GM21619 (cell line): ENCODE results near the gene DNM2.
"Not testable (repeated sequence)": the region's sequence is repeated elsewhere in the genome, so short reads cannot be mapped to it uniquely, and the experiment has no call there.

Experiments
- ATAC-seq: cut with Tn5 transposase; IDR thresholded peaks from one replicate; pipeline ENCODE4 v1.9.1; 2021; ENCODE audit not compliant: unreplicated experiment

DNM2 gene

DNA sequence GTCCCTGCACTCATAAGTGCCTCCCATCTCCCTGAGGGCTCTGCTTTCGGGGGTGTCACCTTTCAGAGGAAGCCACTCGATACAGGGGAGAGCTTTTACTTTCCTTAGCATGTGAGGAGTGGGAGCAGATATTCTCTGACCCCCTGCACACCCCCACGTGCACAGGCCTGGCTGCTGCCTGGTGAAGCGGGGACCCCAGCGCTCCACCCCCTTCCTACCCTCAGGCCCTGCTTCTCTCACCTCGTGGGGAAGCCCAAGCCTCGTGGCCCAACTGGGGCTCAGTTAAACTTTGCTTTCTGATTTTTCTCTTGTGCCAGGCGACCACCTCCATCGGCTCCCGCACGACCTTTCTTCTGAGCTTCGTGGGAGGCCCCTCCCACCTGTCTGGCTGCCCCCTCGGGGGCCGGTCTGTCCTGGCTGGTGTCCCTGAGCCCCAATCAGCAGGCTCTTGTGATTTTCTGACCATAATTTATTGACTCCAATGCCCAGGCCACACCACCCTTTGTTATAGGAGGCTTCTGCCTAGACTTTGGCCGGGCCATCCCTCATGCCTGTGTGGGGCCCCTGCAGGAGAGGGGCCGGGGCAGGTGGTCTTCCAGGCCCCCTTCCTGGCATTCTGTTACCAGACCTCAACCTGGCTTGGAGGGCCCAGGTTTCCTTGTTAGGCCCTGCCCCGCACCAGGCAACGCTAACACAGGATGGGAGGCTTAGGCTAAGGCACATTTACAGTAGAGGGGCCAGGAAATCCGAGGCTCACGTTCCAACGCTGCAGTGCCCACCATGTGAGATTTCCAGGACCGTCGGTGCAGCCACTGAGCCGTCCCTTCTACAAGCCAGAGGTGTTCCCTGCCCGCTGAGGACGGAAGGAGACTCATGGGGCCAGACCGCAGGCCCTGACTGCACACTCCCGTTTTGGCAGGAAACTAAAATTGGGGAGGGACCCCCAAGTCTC, 114.4 kb downstream of the DNM2 start:
- ATAC-seq = no peak

- ATAC-seq = no peak
Observed at GRCh38 chr19:10832939-10833296, 115.0 kb downstream of the DNM2 start.

DNA sequence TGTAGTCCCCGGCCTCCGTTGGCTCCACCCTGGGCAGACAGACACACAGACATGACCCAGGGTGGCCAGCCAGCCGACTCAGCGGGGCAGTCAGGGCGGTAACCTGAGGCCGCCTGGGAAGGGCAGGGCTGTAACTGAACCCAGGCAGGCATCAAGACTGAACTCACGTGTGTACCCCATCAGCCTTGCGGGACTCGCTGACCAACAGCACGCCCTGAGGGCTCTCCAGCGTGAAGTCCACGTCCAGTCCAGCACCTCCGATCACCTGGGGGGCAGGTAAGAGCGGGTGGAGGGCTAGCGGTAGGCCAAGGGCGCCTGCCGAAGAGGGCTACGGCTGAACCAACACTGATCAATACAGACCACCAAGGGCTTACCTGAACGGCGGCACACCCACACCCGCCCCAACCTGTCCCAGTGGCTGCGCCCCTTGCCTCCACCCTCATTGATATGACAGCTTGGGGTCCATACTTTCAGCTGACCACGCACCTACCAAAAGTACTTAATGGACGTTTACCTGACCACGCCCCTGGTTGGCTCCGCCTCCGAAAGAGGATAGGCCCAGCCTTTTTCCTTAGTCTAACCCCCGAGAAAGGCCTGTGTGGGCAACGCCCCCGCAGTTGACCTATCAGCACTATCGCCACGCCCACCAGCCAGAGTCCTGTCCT, 117.3 kb downstream of the DNM2 start:
- no peak for ATAC-seq

- ATAC-seq = peak; percentile 74
Observed at GRCh38 chr19:10835754-10836478, 118.0 kb downstream of the DNM2 start, which contains the start of gene TMED1. Gene TMED1 (minus strand): TSS chr19:10836212. CDS start chr19:10836191, 21 bp downstream.

DNA sequence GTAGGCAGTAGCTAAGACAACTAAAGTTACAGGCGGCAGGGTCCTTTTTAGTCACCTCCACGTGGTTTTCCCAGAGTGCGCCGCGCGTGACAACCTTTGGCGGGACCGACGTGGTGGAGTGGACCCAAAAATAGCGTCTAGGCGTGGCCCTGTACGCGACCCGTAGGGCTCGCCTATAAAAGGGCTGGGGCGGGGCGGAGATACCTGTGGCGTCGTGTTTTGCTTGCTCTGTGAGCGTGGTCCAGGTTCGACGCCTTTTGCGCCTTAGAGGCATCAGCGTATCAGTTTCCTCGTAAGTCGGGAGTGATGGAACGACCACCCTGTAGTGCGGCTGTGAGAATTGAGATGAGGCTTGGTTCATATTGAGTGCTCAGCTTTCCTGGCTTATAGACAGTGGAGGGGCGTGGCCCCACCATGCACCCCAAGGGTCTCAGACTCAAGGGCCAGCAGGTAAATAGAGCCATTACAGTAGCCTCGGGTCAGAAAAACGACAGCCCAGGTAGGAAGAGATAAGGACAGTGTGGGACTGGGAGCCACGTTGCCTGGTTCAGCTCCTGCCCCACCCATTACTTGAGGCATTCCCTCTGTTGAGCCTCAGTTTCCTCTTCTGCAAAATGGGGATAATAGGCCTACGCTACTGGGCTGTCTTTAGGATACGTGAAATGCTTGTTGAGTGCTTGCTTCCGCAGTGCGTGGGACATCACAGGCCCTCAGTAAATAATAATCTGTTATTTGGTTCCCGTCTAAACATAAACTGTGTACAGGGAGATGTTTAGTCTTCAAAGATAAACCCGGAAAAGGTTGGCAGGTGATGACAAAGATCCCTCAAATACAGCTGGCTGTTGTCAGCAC, 118.8 kb downstream of the DNM2 start:
- ATAC-seq = no peak

DNA sequence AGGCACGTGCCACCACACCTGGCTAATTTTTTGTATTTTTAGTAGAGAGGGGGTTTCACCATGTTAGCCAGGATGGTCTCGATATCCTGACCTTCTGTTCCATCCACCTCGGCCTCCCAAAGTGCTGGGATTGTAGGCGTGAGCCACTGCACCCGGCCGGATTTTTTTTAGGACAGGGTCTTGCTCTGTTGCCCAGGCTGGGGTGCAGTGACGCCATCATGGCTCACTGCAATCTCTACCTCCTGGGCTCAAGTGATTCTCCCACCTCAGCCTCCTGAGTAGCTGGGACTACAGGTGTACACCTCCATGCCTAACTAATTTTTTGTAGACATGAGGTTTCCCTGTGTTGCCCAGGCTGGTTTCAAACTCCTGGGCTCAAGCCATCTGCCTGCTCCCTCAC, 119.8 kb downstream of the DNM2 start:
- ATAC-seq = not testable (repeated sequence)

DNA sequence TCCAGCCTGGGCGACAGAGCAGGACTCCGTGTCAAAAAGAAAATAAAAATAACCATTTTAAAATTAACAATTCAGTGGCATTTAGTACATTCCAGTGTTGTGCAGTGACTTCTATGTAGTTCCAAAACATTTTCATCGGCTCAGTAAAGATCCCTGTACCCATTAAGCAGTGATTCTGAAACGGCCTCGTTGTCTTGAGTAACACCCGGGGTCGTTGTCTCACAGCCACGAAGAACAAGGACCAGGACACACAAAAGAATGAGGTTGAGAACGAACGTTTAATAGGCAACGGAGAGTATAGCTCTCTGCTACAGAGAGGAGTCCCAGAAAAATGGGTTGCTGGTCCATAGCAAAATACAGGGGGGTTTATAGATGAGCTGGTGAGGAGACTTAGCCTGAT, 120.5 kb downstream of the DNM2 start:
- ATAC-seq = no peak

GRCh38 chr19:10839114-10840050, 121.5 kb downstream of the DNM2 start:
- ATAC-seq = no peak

- ATAC-seq = no peak
Observed at GRCh38 chr19:10842788-10843187, 124.9 kb downstream of the DNM2 start.

GRCh38 chr19:10846500-10847202, 128.8 kb downstream of the DNM2 start:
- no peak for ATAC-seq

- no peak for ATAC-seq
Observed at GRCh38 chr19:10848230-10848856, 130.5 kb downstream of the DNM2 start, which contains the start of gene C19orf38. Gene C19orf38 (plus strand): TSS chr19:10848415. CDS start chr19:10848509, 94 bp downstream.

DNA sequence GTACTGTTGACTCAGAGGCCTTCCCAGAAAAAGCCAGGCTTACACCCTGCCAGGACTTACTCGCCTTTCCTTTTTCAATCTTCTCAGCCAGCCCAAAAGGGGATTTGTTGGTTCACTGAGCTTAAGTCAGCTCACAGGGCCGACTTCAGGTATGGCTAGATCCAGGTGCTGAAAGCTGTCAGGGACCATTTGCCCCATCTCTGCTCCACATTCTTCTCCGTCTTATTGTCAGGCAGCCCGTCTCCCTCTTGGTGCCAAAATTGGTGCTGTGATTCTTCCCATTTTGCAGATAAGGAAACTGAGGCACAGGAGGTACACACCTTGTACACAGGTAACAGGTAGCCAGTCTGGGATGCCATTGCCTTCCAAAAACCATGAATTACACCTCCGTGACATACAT, 132.8 kb downstream of the DNM2 start:
- no peak for ATAC-seq

DNA sequence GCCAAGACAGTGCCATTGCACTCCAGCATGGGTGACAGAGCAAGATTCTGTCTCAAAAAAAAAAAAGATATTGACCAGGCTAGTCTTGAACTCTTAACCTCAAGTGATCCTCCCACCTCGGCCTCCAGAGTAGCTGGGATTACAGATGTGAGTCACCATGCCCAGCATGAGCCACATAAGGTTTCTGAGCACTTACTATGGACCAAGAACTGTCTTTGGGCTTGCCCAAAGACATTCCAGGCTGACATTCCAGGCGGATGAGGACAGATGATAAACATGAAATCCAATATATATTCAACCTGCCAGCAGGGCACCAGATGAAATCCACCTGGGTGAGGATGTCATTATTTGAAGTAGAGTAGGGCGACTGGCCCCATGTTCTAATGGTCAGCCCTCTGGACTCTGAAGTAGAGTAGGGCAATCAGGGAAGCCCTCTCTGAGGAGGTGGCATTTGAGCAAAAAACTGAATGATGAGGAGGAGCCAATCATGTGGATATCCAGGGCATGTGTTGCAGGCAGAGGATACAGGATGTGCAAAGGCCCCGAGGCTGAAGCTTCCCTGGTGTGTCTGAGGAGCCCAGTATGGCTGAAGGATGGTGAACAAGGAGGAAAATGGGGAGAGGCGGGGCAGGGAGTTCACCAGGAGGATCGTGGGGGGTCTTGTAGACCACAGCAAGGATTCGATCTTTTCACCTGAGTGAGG, 134.4 kb downstream of the DNM2 start:
- no peak for ATAC-seq

DNA sequence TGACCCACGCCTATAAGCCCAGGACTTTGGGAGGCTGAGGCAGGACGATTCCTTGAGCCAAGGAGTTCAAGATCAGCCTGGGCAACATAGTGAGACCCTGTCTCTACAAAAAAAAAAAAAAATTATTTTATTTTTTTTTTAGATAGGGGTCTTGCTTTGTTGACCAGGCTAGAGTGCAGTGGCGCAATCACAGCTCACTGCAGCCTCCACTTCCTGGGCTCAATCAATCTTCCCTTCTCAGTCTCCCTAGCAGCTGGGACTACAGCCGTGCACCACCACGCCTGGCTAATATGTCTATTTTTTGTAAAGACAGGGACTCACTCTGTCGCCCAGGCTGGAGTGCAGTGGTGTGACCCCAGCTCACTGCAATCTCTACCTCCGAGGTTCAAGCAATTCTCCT, 135.1 kb downstream of the DNM2 start:
- ATAC-seq = no peak

- ATAC-seq = no peak
Observed at GRCh38 chr19:10854350-10855089, 136.6 kb downstream of the DNM2 start.

DNA sequence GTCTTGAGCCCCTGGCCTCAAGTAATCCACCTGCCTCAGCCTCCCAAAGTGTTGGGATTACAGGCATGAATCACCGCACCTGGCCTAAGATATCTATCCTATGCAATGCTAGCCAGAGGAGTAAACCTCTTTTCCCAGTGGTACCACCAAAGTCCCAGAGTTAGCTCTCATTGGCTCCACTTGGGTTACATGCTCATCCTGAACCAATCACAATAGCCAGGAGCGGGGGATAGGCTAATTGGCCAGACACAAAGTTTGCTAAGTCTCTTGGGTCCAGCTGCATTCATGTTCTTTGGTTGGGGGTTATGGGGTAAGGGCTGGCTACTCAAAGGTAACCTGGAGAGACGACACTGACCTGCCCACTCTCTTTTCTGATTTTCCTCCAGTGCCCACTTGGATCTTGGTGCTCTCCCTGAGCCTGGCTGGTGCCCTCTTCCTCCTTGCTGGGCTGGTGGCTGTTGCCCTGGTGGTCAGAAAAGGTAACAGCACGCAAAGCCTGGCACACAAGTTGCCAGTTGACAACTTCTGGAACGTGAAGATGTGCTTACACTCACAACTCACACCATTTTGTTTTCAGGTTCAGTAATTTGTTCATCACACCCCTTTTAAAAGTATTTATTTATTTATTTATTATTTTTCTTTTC, 138.1 kb downstream of the DNM2 start:
- no peak for ATAC-seq

DNA sequence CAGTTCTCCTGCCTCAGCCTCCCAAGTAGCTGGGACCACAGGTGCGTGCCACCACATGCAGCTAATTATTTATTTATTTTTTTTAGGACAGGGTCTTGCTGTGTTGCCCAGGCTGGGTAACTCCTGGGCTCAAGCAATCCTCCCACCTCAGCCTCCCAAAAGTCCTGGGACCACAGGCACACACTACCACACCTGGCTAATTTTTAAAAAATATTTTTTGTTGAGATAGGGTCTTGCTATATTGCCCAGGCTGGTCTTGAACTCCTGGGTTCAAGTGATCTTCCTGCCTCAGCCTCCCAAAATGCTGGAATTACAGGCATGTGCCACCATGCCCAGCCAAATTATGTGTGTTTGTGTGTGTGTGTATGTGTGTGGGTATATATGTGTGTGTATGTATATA, 139.0 kb downstream of the DNM2 start:
- ATAC-seq = not testable (repeated sequence)
